HCEC 1CT (cell line): Measurements from ENCODE around the gene EPS8L3.
"Not testable (repeated sequence)": the region's sequence is repeated elsewhere in the genome, so short reads cannot be mapped to it uniquely, and the experiment has no call there.

ENCODE experiments used
- DNase-seq: peaks from one replicate; pipeline ENCODE4 v3.0.0-alpha.2; 2017

Gene EPS8L3

GRCh38 chr1:109762039-109762585 lies 1.6 kb downstream of the EPS8L3 start:
- no peak for DNase-seq

- no peak for DNase-seq
These were observed 2.3 kb downstream of the EPS8L3 start for GRCh38 chr1:109761227-109762038.

- no peak for DNase-seq
These were observed 3.0 kb downstream of the EPS8L3 start for GRCh38 chr1:109760581-109761226.

- DNase-seq, result no peak
These were observed 4.0 kb downstream of the EPS8L3 start for GRCh38 chr1:109759513-109760334.

GRCh38 chr1:109757936-109758786 lies 5.6 kb downstream of the EPS8L3 start:
- DNase-seq, result no peak

GRCh38 chr1:109756848-109757521 lies 6.7 kb downstream of the EPS8L3 start:
- no peak for DNase-seq

- DNase-seq, result not testable (repeated sequence)
These were observed 7.4 kb downstream of the EPS8L3 start for GRCh38 chr1:109756325-109756724.

GRCh38 chr1:109754738-109755137 lies 9.0 kb downstream of the EPS8L3 start:
- DNase-seq, result no peak

GRCh38 chr1:109751531-109752260 lies 12.0 kb downstream of the EPS8L3 start:
- no peak for DNase-seq

GRCh38 chr1:109750920-109751319 lies 12.8 kb downstream of the EPS8L3 start:
- no peak for DNase-seq

GRCh38 chr1:109750241-109750882 lies 13.4 kb downstream of the EPS8L3 start:
- DNase-seq, result no peak

GRCh38 chr1:109749221-109749620 lies 14.5 kb downstream of the EPS8L3 start:
- no peak for DNase-seq

GRCh38 chr1:109748311-109748710 lies 15.4 kb downstream of the EPS8L3 start:
- not testable (repeated sequence) for DNase-seq

- DNase-seq, result no peak
These were observed 22.9 kb downstream of the EPS8L3 start, which contains the start of gene GSTM3 for GRCh38 chr1:109740615-109741373. GSTM3 (minus strand) TSS chr1:109741038; CDS start chr1:109740287, 751 bp downstream.

- DNase-seq, result peak; percentile 39
These were observed 23.7 kb downstream of the EPS8L3 start for GRCh38 chr1:109739738-109740614.

GRCh38 chr1:109733236-109733870 lies 30.4 kb downstream of the EPS8L3 start:
- no peak for DNase-seq

- DNase-seq, result no peak
These were observed 31.3 kb downstream of the EPS8L3 start for GRCh38 chr1:109732390-109732881.

- no peak for DNase-seq
These were observed 33.1 kb downstream of the EPS8L3 start for GRCh38 chr1:109730666-109731065.
